CMK (cell line): ENCODE measurements around the gene BPIFB2.

Source experiments
- DNase-seq: peaks from one replicate; pipeline ENCODE4 v3.0.0-alpha.2; 2010; ENCODE audit warnings: low read depth

BPIFB2 gene

GRCh38 chr20:32986331-32986966 is 21.1 kb upstream of the BPIFB2 start:
- no peak for DNase-seq

GRCh38 chr20:32987044-32987825 is 20.3 kb upstream of the BPIFB2 start:
- DNase-seq = no peak

DNA sequence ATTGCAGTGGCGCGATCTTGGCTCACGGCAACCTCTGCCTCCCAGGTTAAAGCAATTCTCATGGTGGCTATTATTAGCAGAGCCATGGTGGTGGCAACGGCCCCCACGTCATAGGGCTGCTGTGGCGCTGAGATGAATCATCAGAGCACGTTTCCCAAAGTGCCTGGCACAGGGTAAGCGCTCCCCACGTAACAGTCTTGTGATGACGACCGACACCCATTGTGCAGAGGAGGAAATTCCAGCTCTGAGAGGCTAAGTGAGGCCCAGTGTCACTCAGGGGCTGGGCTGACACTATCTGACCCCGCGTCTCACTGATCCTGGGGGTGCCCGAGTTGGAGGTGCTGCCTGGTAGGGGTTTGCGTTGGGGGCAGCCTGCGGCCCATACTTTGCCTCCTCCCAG is 19.5 kb upstream of the BPIFB2 start:
- DNase-seq = no peak

DNA sequence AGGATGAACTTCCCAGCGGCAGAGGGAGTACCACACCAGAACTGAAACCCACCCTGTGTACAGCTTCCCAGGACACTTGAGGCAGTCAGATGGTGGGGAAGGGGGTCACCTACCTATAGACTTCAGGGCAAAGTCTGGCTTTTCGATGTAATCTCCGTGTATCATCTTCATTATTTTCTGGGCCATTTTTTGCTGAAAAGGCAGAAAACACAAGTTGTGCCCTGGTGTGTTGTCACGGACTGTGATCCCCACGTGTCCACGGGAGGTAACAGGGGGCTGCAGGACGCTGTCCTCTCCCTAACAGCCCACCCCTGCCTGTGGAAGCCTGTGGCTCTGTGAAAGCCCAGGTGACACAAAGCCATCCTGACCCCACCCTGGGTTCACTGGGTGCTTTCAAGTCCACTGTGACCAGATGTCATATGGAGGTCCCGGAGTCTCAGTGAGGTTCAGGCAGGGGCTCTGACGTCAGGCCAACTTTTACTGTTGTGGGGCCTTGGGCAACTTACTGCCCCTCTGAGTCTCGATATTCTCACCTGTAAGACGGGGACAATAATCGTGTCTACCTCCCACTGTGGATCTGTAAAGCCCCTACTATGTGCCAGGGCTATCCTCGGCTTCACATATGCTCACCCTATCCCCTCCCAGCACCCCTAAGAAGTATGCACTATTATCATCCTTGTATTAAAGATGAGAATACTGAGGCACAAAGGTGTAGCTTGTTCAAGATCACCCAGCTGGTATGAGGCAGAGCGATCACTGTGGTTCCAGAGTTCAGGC is 17.8 kb upstream of the BPIFB2 start:
- no peak for DNase-seq

GRCh38 chr20:32990426-32990825 is 17.1 kb upstream of the BPIFB2 start:
- DNase-seq = no peak

GRCh38 chr20:32991383-32991782 is 16.1 kb upstream of the BPIFB2 start:
- no peak for DNase-seq

- DNase-seq = no peak
Observed at GRCh38 chr20:32991792-32992641, 15.5 kb upstream of the BPIFB2 start.

GRCh38 chr20:32993496-32994050 is 13.9 kb upstream of the BPIFB2 start:
- DNase-seq = no peak

- no peak for DNase-seq
Observed at GRCh38 chr20:32995802-32996201, 11.7 kb upstream of the BPIFB2 start.

DNA sequence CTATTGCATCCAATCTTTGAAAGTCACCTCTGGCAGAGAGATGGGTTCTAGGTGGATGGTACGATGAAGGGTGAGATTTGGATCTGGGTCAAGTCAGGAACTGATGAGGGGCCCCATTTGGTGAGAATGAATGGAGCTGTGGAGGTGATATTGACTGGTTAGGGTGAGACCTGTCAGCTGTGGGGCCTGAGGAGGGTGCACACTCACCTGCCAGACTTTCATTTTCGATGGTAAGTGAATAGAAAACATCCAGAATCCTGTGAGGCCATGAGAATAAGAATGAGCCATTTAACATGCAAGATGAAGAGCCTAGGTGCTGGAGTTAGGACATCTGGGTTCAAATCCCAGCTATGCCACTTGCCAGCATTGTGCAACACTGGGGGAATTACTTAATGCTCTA is 10.1 kb upstream of the BPIFB2 start:
- no peak for DNase-seq

GRCh38 chr20:32999603-33000250 is 7.8 kb upstream of the BPIFB2 start:
- no peak for DNase-seq

DNA sequence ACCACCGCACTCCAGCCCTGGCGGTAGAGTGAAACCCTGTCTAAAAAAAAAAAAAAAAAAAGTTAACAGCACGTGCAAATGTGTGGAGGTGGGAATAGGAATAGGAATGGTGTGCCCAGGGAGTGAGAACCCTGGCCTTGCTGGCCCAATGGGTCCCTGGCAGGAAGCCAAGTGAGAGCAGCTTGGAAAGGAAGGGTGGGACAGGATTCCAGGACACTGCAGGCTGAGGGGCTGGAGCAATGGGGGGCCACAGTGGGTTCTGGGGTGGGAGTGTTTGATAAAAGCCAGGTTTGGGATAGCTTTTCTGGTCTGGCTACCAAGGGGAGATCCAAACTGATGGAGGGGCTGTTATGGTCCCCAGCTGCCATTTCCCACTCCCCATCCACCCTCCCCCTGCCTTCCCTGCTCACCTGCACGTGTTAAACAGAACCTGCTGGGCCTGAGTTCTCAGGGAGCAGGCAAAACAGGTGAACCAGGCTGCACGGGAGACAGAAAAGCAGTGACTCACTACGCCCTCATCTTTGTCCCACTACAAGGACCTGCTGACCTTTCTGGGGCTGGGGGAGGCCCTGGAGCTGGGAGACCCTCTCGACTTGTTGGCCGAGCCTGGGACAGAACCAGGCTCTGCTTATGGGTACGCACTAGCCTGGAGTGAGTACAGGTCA is 6.6 kb upstream of the BPIFB2 start:
- no peak for DNase-seq

- DNase-seq = no peak
Observed at GRCh38 chr20:33002087-33002808, 5.3 kb upstream of the BPIFB2 start.

DNA sequence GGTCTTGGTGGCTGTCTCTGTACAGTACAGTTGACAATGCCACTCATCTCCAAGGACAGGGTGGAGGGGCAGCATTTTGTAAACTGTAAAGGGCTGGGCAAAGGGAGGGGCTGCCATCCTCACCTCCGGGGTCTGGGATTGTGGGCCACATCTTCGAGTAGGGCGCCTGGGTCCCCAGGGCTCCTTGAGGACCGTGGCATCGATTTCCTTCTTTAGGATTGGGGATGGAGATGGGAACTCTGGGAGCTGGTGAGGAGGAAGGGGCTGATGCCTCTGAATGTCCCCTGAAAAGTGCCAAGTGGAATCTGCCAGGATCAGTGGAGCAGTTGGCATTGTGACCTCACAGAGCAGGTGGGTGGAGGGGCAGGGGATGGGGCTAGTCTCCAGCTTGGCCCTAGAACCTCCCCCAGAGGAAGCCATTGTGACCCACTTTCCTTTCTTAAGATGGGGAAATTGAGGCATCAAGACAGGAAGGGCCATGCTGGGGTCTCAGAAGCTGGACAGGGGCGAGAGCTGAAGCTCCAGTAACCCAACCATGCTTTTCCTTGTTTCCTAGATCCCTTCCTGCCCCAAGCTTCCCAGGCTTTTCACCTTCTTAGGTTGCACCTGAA is 3.3 kb upstream of the BPIFB2 start, which contains the start of gene SUN5:
Gene SUN5, minus strand, starts transcription at position 293 of the 611 bp plus-strand sequence. Its CDS starts 93 bp downstream, at position 200.
- no peak for DNase-seq

DNA sequence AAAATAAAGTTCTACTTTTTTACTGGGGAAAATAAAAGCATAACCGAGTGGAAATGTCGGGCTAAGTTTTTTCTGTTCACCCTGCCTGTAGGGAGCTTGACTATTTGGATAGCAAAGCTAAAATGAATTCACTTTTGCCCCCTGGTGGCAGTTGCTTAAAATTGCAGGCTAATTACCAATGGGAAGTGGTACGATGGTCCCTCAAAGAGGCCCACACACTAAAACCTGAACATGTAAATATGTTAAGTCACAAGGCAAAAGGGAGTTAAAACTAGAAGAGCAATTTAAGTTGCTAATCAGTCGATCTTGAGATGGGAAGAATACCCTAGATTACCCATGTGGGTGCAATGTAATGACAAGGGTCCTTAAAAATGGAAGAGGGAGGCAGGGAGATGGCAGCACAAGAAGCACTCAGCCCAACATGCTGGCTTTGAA is 2.4 kb upstream of the BPIFB2 start:
- DNase-seq = peak; percentile 49

GRCh38 chr20:33005908-33006775 is 1.4 kb upstream of the BPIFB2 start:
- DNase-seq = no peak

GRCh38 chr20:33006776-33007375 is 628 bp upstream of the BPIFB2 start:
- DNase-seq = no peak
